Vagina (tissue), 2 donors: Measurements from ENCODE around the gene DPP10. TPM values are rescaled to one million over a fixed set of nuclear protein-coding genes. Genes with fewer than 3 reads are reported as not detected.

Experiments
- DNase-seq, 2 donors: peaks; one replicate each; pipeline ENCODE4 v3.0.0-alpha.2; 2017; ENCODE audit errors: extremely low spot score in 2 of 2
- H3K27ac ChIP-seq: fragments of 200-600 bp; sonication (generic); one replicate; pipeline ENCODE4 v1.5.1; 2019
- H3K27me3 ChIP-seq: fragments of 200-600 bp; sonication (generic); one replicate; pipeline ENCODE4 v1.5.1; 2019
- H3K36me3 ChIP-seq, 2 donors: fragments of 200-600 bp; sonication (generic); one replicate each; pipeline ENCODE4 v1.5.1; 2017 to 2019
- H3K4me1 ChIP-seq: fragments of 200-600 bp; sonication (generic); one replicate; pipeline ENCODE4 v1.5.1; 2019
- H3K4me3 ChIP-seq, 2 donors: fragments of 200-600 bp; sonication (generic); 1 replicate in 1 of 2; 2 replicates in 1 of 2; pipeline ENCODE4 v1.5.1; 2016 to 2019
- H3K9me3 ChIP-seq: fragments of 200-600 bp; sonication (generic); one replicate; pipeline ENCODE4 v1.5.1; 2019
- POLR2A ChIP-seq, 2 donors: fragments of 450-650 bp; IDR thresholded peaks; one replicate each; pipeline ENCODE4 v1.6.1; 2017; ENCODE audit warnings: antibody characterized with exemption in 2 of 2, mild to moderate bottlenecking in 2 of 2, moderate library complexity in 2 of 2
- POLR2AphosphoS5 ChIP-seq, 2 donors: sonication (generic); formaldehyde crosslinking; IDR thresholded peaks; one replicate each; pipeline ENCODE4 v1.9.0; 2017; ENCODE audit warnings: antibody characterized with exemption in 2 of 2, mild to moderate bottlenecking in 2 of 2, low read depth in 1 of 2; ENCODE audit not compliant: insufficient read depth in 1 of 2
- intact Hi-C: fragments of 100-400 bp; cut with DNase I; formaldehyde crosslinking; loops from one replicate; pipeline ENCODE4 v1.15.1; 2023
- total RNA-seq: library from RNA; depleted of rRNA; stranded (reverse); fragments of >200 nt; gene quantifications from one replicate; pipeline ENCODE4 v1.2.3, GENCODE V29; 2016
- TF ChIP-seq, protein P1 (sequence below), 3 experiments: fragments of 450-650 bp in 2 of 3; fragments of 200-600 bp in 1 of 3; sonication (generic) in 1 of 3; IDR thresholded peaks; one replicate each; pipeline ENCODE4 v1.5.1; 2017 to 2019; ENCODE audit warnings: antibody characterized with exemption in 3 of 3, mild to moderate bottlenecking in 2 of 3, moderate library complexity in 2 of 3

The DPP10 gene
- total RNA-seq, 1 donor from 2014 or later: not detected

DNA sequence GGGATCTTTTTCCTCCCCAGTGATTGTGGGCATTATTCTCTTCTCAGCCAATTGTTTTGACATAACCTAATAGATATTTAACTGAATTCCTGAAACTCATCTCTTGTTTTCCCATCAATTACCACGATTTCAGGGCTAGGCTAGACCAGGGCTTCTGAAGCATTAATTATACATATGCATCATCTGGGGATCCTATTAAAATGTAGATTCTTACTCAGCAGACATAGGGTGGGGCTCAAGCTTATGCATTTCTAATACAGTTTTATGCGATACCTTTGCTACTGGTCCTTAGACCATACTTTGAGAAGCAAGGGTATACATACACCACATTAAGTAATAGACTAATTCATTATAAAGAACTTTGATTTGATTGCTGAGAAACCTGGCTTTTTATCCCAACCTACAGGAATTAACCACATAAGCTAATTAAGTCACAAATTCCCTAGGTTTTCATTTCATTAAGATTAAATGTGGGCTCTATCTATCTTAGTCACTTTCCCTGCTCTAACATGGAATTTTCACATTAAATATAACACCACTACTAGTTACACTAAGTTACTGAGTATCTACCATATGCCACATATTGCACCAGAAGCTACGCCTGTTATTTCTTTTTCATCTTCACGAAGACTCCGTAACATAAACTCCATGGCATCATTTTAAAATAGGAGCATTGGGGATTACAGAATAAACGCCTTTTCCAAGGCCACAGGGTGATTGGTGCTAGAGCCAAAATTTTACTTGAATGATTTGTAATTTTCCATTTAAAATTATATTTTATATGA lies 417.5 kb downstream of the DPP10 start:
- no peak overlapping the region for H3K4me3 ChIP-seq
- no peaks in the 10 kb centered on the region for H3K36me3 ChIP-seq
- DNase-seq: no peak
- no peak overlapping the region for H3K27ac ChIP-seq
- TF ChIP-seq, protein P1, sequence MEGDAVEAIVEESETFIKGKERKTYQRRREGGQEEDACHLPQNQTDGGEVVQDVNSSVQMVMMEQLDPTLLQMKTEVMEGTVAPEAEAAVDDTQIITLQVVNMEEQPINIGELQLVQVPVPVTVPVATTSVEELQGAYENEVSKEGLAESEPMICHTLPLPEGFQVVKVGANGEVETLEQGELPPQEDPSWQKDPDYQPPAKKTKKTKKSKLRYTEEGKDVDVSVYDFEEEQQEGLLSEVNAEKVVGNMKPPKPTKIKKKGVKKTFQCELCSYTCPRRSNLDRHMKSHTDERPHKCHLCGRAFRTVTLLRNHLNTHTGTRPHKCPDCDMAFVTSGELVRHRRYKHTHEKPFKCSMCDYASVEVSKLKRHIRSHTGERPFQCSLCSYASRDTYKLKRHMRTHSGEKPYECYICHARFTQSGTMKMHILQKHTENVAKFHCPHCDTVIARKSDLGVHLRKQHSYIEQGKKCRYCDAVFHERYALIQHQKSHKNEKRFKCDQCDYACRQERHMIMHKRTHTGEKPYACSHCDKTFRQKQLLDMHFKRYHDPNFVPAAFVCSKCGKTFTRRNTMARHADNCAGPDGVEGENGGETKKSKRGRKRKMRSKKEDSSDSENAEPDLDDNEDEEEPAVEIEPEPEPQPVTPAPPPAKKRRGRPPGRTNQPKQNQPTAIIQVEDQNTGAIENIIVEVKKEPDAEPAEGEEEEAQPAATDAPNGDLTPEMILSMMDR (IDR thresholded peaks at IDR 0.05): no peak
- TF ChIP-seq POLR2A (IDR thresholded peaks at IDR 0.05): no peak
- TF ChIP-seq POLR2AphosphoS5 (IDR thresholded peaks at IDR 0.05; ENCODE audit: insufficient read depth in 1 of 2, low read depth in 1 of 2): no peak
- no peaks in the 10 kb centered on the region for H3K27me3 ChIP-seq
- no peaks in the 10 kb centered on the region for H3K9me3 ChIP-seq
- intact Hi-C loops: no loop called here
- no peaks in the 10 kb centered on the region for H3K4me1 ChIP-seq

DNA sequence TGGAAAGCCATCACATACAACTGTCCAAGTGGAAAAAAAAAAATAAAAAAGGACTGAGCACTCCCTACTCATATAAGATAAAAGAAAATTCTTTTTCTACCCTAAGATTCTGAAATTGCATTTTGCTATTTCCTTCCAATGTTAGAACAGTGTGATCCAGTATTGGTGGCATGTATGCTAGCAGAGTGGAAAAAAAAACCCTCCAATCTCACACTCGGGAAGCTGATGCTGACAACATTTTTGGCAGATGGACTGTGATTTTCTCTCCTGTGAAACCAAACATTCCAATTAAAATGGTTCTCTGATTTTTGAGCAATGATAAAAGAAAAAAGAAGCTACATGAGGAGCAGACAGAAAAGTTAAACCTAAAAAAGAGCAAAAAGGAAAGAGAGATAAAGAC lies 419.8 kb downstream of the DPP10 start:
- H3K27ac ChIP-seq: no peak overlapping the region
- H3K27me3 ChIP-seq: no peaks in the 10 kb centered on the region
- no peaks in the 10 kb centered on the region for H3K9me3 ChIP-seq
- intact Hi-C loops: no loop called here
- no peak overlapping the region for H3K4me3 ChIP-seq
- no peaks in the 10 kb centered on the region for H3K36me3 ChIP-seq
- DNase-seq: no peak
- TF ChIP-seq, protein P1 (IDR thresholded peaks at IDR 0.05): no peak
- no peak for TF ChIP-seq POLR2A (IDR thresholded peaks at IDR 0.05)
- TF ChIP-seq POLR2AphosphoS5 (IDR thresholded peaks at IDR 0.05; ENCODE audit: insufficient read depth in 1 of 2, low read depth in 1 of 2): no peak
- no peaks in the 10 kb centered on the region for H3K4me1 ChIP-seq

DNA sequence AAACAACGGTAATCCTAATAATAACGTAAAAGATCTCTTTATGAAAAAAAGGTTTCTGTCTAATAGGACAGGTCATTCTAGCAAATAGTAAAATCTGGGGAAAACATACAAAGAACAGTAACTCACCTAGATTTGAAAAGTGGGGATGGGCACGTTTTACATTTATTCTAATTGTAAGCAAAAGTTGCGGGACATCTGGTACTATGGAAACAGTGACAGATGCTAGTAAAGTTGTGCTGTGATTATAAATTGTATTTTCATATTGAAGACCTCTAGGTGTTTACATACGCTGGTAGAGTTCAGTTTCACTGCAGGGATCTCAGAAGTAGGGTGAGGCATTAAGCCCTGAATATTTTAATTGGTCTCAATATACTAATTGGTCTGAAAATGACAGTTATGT lies 422.5 kb downstream of the DPP10 start:
- no peak overlapping the region for H3K27ac ChIP-seq
- intact Hi-C loops: no loop called here
- H3K27me3 ChIP-seq: no peaks in the 10 kb centered on the region
- DNase-seq: no peak
- H3K36me3 ChIP-seq: no peaks in the 10 kb centered on the region
- no peaks in the 10 kb centered on the region for H3K4me1 ChIP-seq
- H3K4me3 ChIP-seq: no peak overlapping the region
- TF ChIP-seq POLR2AphosphoS5 (IDR thresholded peaks at IDR 0.05; ENCODE audit: insufficient read depth in 1 of 2, low read depth in 1 of 2) (no peak), POLR2A (IDR thresholded peaks at IDR 0.05) (no peak)
- TF ChIP-seq, protein P1 (IDR thresholded peaks at IDR 0.05): no peak
- H3K9me3 ChIP-seq: no peaks in the 10 kb centered on the region

DNA sequence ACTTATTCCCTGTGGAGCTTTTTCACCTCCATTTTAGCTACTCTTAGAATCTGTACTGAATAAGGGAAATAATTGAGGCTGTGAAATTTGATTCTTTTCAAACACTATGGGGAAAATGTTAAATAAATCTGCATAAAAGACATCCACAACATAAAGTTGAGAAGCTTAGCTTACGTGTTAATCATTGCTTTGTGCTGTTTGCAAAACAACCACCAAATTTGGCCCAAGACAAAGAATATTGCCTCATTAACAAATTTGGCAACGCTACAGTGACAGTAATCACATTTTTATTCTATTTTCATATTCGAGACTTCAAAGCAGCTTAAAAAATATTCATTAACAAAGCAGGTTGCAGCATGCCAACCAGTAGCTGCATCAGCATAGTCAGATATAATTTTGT lies 437.6 kb downstream of the DPP10 start:
- Histone ChIP-seq H3K27me3 (no peaks in the 10 kb centered on the region), H3K27ac (no peak overlapping the region), H3K4me1 (no peaks in the 10 kb centered on the region), H3K4me3 (no peak overlapping the region), H3K9me3 (no peaks in the 10 kb centered on the region), H3K36me3 (no peaks in the 10 kb centered on the region)
- intact Hi-C loops: no loop called here
- DNase-seq: no peak
- TF ChIP-seq, protein P1 (IDR thresholded peaks at IDR 0.05): no peak
- no peak for TF ChIP-seq POLR2A (IDR thresholded peaks at IDR 0.05)
- no peak for TF ChIP-seq POLR2AphosphoS5 (IDR thresholded peaks at IDR 0.05; ENCODE audit: insufficient read depth in 1 of 2, low read depth in 1 of 2)

DNA sequence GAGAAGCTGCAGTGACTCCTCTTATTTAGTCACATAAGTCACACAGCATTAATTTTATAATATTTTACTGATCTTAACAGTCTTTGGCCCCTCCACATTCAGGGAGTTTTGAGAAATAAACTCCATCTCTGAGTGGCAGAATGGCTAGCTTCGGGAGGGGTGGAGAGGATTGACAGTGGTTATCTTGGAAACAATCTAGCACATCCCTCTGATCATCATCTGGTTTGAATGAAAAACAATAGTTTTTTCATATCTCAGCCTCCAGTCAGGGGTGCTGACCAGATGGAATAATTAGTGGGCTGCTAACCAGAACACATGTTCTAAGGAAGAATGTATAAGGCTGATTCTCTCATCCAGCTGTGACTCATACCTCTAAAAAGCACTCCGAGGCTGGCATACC lies 477.5 kb downstream of the DPP10 start:
- Histone ChIP-seq H3K36me3 (no peaks in the 10 kb centered on the region), H3K4me1 (no peaks in the 10 kb centered on the region), H3K4me3 (no peak overlapping the region), H3K27me3 (no peaks in the 10 kb centered on the region), H3K9me3 (no peaks in the 10 kb centered on the region), H3K27ac (no peak overlapping the region)
- intact Hi-C loops: no loop called here
- DNase-seq: no peak
- TF ChIP-seq, protein P1 (IDR thresholded peaks at IDR 0.05): no peak
- no peak for TF ChIP-seq POLR2A (IDR thresholded peaks at IDR 0.05)
- TF ChIP-seq POLR2AphosphoS5 (IDR thresholded peaks at IDR 0.05; ENCODE audit: insufficient read depth in 1 of 2, low read depth in 1 of 2): no peak
